ENCODE data around the gene RHBDL2.

The RHBDL2 gene

GRCh38 chr1:38896169-38896568 is 45.5 kb downstream of the RHBDL2 start:
- DNase-seq = no peak
- H3K27ac ChIP-seq = no peak overlapping the region
- no peaks in the 10 kb centered on the region for H3K27me3 ChIP-seq (replicated peaks)
- H3K36me3 ChIP-seq (replicated peaks) = no peaks in the 10 kb centered on the region
- no peak overlapping the region for H3K4me3 ChIP-seq (ENCODE audit: low read depth, low read length)
- in situ Hi-C loops (cut with HindIII; ENCODE audit: low pct_ligation_motif_present, low sequenced_read_pairs) = no loop called here
- TF ChIP-seq CTCF (IDR thresholded peaks at IDR 0.05; ENCODE audit: low read depth, low read length, missing control alignments) = no peak

- TF ChIP-seq CTCF (IDR thresholded peaks at IDR 0.05; ENCODE audit: low read depth, low read length, missing control alignments) = no peak
- in situ Hi-C loops (cut with HindIII; ENCODE audit: low pct_ligation_motif_present, low sequenced_read_pairs) = no loop called here
Observed at GRCh38 chr1:38892976-38893375, 48.7 kb downstream of the RHBDL2 start.

GRCh38 chr1:38891753-38892152 is 49.9 kb downstream of the RHBDL2 start:
- Histone ChIP-seq H3K27me3 (replicated peaks) (no peaks in the 10 kb centered on the region), H3K36me3 (replicated peaks) (no peaks in the 10 kb centered on the region), H3K27ac (no peak overlapping the region), H3K4me3 (ENCODE audit: low read depth, low read length) (no peak overlapping the region)
- DNase-seq = no peak
- TF ChIP-seq CTCF (IDR thresholded peaks at IDR 0.05; ENCODE audit: low read depth, low read length, missing control alignments) = peak; percentile 16
- in situ Hi-C loops (cut with HindIII; ENCODE audit: low pct_ligation_motif_present, low sequenced_read_pairs) = no loop called here

More at GRCh38 chr1:38892976-38893375, 48.7 kb downstream of the RHBDL2 start:
- no peak for DNase-seq
- no peak overlapping the region for H3K4me3 ChIP-seq (ENCODE audit: low read depth, low read length)
- no peaks in the 10 kb centered on the region for H3K36me3 ChIP-seq (replicated peaks)
- H3K27ac ChIP-seq = no peak overlapping the region
- H3K27me3 ChIP-seq (replicated peaks) = no peaks in the 10 kb centered on the region

- H3K4me3 ChIP-seq (ENCODE audit: low read depth, low read length) = no peak overlapping the region
- H3K27me3 ChIP-seq (replicated peaks) = no peaks in the 10 kb centered on the region
- DNase-seq = no peak
- in situ Hi-C loops (cut with HindIII; ENCODE audit: low pct_ligation_motif_present, low sequenced_read_pairs) = no loop called here
- no peak for TF ChIP-seq CTCF (IDR thresholded peaks at IDR 0.05; ENCODE audit: low read depth, low read length, missing control alignments)
- no peaks in the 10 kb centered on the region for H3K36me3 ChIP-seq (replicated peaks)
- no peak overlapping the region for H3K27ac ChIP-seq
Observed at GRCh38 chr1:38889589-38889988, 52.0 kb downstream of the RHBDL2 start.

- no peaks in the 10 kb centered on the region for H3K36me3 ChIP-seq (replicated peaks)
- no peak overlapping the region for H3K27ac ChIP-seq
- no peak overlapping the region for H3K4me3 ChIP-seq (ENCODE audit: low read depth, low read length)
- in situ Hi-C loops (cut with HindIII; ENCODE audit: low pct_ligation_motif_present, low sequenced_read_pairs) = no loop called here
- TF ChIP-seq CTCF (IDR thresholded peaks at IDR 0.05; ENCODE audit: low read depth, low read length, missing control alignments) = no peak
- no peak for DNase-seq
- H3K27me3 ChIP-seq (replicated peaks) = no peaks in the 10 kb centered on the region
Observed at GRCh38 chr1:38888423-38889333, 53.0 kb downstream of the RHBDL2 start.

All from brain microvascular endothelial cell (primary cell).